Measurements from ENCODE around the gene SBK2.

DNA sequence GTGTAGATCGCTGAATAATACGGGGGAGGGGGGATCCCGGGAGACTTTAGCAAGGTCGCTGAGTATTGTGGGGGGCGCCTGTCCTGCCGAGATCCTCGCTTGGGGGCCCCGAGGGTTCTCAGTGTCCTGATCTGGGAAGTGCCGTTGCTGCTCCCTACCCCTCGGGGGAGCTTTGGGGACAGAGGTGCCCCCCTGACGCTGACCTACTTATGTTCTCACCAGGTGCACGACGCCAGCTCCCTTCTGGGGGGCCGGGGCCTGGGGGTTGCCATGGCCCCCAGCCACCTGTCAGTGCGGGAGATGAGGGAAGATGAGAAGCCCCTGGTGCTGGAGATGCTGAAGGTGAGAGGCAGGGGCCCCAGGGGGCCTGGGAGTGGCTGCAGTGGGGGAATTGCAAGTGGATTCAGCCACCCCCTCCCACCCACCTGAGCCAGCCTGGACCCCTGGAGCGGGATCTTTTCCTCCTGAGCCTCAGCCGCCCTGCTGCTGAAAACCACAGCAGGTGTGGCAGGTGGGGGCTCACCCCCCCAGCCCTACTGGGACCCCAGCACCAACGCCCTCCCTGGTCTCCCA, 51.4 kb downstream of the SBK2 start:
- TF ChIP-seq, protein P1, sequence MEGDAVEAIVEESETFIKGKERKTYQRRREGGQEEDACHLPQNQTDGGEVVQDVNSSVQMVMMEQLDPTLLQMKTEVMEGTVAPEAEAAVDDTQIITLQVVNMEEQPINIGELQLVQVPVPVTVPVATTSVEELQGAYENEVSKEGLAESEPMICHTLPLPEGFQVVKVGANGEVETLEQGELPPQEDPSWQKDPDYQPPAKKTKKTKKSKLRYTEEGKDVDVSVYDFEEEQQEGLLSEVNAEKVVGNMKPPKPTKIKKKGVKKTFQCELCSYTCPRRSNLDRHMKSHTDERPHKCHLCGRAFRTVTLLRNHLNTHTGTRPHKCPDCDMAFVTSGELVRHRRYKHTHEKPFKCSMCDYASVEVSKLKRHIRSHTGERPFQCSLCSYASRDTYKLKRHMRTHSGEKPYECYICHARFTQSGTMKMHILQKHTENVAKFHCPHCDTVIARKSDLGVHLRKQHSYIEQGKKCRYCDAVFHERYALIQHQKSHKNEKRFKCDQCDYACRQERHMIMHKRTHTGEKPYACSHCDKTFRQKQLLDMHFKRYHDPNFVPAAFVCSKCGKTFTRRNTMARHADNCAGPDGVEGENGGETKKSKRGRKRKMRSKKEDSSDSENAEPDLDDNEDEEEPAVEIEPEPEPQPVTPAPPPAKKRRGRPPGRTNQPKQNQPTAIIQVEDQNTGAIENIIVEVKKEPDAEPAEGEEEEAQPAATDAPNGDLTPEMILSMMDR (IDR thresholded peaks at IDR 0.05), result no peak
- TF ChIP-seq POLR2A (IDR thresholded peaks at IDR 0.05), result no peak

All from uterus (tissue), 2 donors.